ENCODE results near the gene APPBP2.

GRCh38 chr17:60510031-60510430 is 16.0 kb downstream of the APPBP2 start:
- no peak for TF ChIP-seq CTCF (IDR thresholded peaks at IDR 0.05)
- no peak for TF ChIP-seq EZH2phosphoT487 (IDR thresholded peaks at IDR 0.05; ENCODE audit: borderline replicate concordance, low read depth)
- no peak for TF ChIP-seq MXI1 (IDR thresholded peaks at IDR 0.05; ENCODE audit: low read depth, low read length)
- TF ChIP-seq EP300 (IDR thresholded peaks at IDR 0.05; ENCODE audit: borderline replicate concordance in 1 of 2, low read depth in 1 of 2, low read length in 1 of 2) = no peak
- no peak for TF ChIP-seq CHD2 (IDR thresholded peaks at IDR 0.05; ENCODE audit: low read length, partially characterized antibody)
- no peak for TF ChIP-seq RAD21 (IDR thresholded peaks at IDR 0.05; ENCODE audit: low read length)
